GM18511 (cell line): ENCODE measurements around the gene ECHDC1.
"Not testable (repeated sequence)": the region's sequence is repeated elsewhere in the genome, so short reads cannot be mapped to it uniquely, and the experiment has no call there.

Source experiments
- ATAC-seq: cut with Tn5 transposase; IDR thresholded peaks from one replicate; pipeline ENCODE4 v1.9.1; 2021; ENCODE audit warnings: mild to moderate bottlenecking, moderate library complexity; ENCODE audit not compliant: unreplicated experiment

ECHDC1 gene

GRCh38 chr6:127342296-127342945 lies 988 bp downstream of the ECHDC1 start:
- ATAC-seq = no peak

GRCh38 chr6:127341471-127342202 lies 1.8 kb downstream of the ECHDC1 start:
- peak; percentile 36 for ATAC-seq

GRCh38 chr6:127340171-127340570 lies 3.2 kb downstream of the ECHDC1 start:
- no peak for ATAC-seq

- ATAC-seq = no peak
Observed at GRCh38 chr6:127338936-127339335, 4.5 kb downstream of the ECHDC1 start.

- ATAC-seq = no peak
Observed at GRCh38 chr6:127332383-127332961, 10.9 kb downstream of the ECHDC1 start.

DNA sequence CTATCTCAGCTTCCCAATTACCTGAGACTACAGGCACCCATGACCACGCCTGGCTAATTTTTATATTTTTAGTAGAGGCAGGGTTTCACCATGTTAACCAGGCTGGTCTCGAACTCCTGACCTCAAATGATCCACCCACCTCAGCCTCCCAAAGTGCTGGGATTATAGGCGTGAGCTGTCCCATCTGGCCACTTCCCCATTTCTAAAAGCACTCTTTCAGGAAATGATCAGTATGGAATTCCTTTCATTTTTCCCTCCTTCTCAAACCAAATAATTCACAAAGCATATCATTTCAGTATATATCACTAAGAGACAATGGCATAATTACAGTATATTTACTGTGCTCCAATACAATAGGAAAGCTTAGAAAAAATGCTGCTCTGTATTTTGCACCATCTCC lies 12.2 kb downstream of the ECHDC1 start:
- ATAC-seq = not testable (repeated sequence)

GRCh38 chr6:127328043-127328609 lies 15.3 kb downstream of the ECHDC1 start:
- ATAC-seq = no peak

DNA sequence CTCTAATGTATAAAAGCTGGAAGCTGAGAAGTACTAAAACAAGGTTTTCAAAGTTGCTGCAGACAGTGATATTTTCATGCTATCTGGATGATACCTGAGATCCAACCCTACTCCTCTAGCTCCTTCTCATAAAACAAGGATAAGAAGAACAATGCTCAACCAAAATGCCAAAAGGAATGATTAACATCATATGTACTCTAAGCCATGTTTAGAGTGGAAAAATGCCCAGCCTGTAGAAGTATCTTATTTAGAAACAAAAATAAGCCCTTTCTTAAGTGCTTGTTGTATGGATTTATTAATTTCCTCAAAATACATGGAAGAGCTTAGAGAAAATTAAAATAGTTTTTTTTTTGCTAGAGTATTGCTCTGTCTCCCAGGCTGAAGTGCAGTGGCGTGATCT lies 23.7 kb downstream of the ECHDC1 start:
- no peak for ATAC-seq

DNA sequence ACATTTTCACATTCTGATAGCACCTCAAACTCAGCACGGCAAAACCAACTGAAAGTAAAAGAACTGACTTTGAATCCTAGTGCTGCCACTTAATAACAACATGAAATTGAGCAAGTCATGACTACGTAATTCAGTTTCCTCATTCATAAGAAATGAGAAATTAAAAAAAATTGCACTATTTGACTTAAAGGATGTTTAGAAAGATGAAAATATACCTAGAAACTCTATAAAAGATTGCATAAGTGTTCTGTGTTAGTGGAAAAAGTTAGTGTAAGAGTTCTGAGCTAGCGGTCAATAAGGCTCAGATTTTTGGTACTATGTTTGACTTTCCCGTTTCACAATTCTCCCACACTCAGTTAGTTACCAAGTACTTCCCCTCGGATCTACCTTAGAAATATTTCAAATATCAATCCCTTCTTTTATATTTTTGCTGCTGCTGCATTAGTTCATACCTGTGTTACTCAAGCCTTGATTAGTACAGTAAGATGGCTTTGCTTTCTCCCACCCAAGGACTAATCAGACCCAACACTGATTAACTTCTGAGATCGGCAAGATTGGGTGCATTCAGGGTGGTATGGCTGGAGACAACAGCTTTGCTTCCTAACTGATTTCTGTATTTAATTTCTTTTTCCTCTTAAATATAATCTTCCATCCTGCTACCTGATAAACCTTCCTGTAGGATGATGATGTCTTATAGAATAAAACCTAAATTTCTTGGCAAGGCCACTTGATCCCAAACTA lies 25.9 kb downstream of the ECHDC1 start:
- ATAC-seq = no peak

- ATAC-seq = no peak
Observed at GRCh38 chr6:127305741-127306140, 37.7 kb downstream of the ECHDC1 start.

GRCh38 chr6:127303917-127304316 lies 39.5 kb downstream of the ECHDC1 start:
- no peak for ATAC-seq

- peak; percentile 80 for ATAC-seq
Observed at GRCh38 chr6:127302728-127303660, 40.4 kb downstream of the ECHDC1 start.

- no peak for ATAC-seq
Observed at GRCh38 chr6:127301199-127301700, 42.2 kb downstream of the ECHDC1 start.

GRCh38 chr6:127300411-127300810 lies 43.0 kb downstream of the ECHDC1 start:
- ATAC-seq = no peak

DNA sequence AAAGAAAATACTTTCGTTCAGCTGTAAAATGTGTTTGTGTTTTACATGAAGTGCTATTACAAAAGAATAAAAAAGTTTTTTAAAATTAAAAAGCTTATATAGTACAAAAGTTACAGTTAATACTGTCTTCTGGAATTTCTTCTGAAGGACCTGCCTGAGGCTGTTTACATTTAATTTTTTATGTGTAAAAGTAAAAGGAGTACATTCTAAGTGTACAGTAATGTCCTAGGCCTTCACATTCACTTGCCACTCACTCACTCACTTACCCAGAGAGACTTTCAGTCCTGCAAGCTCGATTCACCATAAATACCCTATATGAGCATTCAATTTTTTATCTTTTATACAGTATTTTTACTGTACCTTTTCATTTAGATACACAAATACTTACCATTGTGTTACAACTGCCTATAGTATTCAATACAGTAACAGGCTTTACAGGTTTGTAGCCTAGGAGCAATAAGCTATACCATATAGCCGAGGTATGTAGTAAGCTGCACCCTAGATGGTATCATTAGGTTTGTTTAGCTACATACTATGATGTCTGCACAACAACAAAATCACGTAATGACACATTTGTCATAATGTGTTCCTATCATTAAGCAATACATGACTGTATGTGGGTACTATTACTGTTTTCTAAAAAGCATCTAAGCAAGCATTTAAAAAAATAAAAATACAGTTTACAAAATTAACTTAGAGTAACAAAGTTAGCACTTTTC lies 43.7 kb downstream of the ECHDC1 start:
- ATAC-seq = no peak

- ATAC-seq = no peak
Observed at GRCh38 chr6:127298475-127298874, 44.9 kb downstream of the ECHDC1 start.

GRCh38 chr6:127297502-127298070 lies 45.8 kb downstream of the ECHDC1 start:
- no peak for ATAC-seq

GRCh38 chr6:127291495-127291894 lies 51.9 kb downstream of the ECHDC1 start:
- ATAC-seq = peak; percentile 86
